Measurements from ENCODE around the gene PCDH9.
"Not testable (repeated sequence)": the region's sequence is repeated elsewhere in the genome, so short reads cannot be mapped to it uniquely, and the experiment has no call there.

Gene PCDH9

DNA sequence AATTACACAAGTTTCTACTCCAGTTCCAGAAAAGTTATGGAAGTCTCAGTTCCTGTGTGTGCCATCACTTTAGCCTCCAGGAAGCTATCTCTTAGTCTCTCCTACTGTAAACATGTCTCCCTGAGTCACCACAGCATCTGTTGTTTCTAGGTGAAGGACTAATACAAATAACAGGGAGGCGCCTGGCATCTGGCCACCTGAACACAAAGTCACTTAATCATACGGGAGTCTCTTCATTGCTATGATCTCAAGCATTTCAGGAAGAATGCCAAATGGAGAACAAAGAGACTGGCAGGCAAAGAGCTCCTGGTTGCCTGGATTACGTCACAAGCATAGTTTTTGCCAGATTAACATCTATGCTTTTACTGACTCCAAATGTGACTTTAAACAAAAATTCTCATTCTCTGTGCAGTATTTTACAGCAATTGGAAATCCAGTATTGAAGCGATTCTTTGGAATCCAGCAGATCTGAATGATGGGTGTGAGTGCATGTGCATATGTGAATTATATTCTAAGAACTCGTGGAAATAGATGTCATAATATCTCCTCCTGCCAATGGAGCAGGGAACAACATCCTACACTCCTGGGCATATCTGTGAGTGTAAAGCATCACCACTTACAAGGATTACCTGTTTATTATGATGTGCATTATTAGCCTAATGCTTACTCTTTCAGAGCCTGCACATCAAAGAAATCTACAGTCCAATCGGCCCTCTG is 572.8 kb downstream of the PCDH9 start:
- DNase-seq (ENCODE audit: low read depth in 2 of 2) = no peak

DNA sequence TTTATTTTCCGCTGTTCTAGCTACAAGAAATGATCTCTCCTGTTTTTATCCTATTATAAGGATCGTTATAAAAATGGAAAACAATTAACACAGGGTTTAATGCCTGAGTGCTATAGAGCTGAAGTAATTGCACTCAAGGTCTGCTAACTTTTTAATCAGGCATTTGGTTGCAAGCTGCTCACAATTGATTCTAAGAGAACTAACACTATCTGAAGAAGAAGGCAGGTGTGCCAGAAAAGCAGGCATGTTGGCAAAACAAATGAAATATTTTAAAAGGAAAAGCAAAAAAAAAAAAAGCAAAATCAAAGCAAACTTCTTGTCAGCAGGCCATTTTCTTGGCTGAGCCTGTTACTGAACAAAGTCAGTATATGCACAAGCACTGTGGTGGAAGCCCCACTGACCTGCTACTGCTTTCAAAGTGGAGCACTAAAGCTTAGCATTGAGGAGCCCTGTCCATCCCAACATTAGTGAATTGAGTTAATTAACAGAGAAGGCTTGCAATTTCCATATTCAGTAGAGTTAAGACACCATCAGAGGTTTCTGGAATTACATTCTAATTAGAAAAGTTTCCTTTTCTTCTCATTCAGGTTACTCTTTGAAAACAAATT is 574.2 kb downstream of the PCDH9 start:
- DNase-seq (ENCODE audit: low read depth in 2 of 2) = no peak

DNA sequence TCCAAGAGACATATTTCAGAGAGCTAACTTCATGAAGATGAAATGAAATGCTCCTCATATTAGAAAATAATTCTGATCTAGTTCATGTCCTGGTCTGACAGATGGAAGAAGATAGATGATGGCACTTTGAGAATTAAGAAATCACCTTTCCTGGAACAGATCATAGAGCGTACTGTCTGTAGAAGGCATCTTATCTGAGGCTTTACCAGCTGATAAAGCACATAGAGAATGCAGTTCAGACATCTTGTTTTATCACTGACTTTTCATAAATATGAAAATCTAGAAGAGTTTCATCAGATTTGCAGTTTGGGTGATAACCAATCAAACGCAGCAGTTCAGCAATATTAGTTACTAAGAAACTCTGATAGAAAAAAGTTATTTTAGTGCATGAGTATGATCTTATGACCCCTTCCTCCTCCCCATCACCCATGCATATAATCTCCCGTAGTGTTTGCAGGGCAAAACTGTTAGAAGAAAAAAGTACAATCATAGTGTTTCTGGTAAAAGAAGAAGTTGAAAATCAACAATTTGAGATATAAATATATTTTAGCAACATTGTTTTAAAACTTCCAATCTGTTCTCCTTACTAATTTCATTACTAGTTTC is 585.2 kb downstream of the PCDH9 start:
- DNase-seq (ENCODE audit: low read depth in 2 of 2) = no peak

DNA sequence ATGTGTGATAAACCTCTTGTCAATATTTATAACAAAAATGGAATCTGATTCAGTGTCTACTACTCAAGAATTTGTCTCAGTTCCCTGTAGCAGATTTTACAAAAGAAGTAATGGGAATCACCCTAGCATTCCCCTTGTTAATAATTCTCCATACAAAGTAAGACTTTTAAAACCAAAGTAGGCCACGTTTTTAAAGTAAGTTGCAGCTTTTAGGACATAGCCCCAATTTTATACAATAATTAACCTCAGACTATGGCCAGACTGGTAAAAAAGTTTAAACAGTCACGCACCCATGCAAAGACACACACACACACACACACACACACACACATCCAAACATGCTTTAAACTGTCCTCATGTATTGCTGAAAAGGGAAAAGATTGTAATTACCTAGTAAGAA is 589.9 kb downstream of the PCDH9 start:
- no peak for DNase-seq (ENCODE audit: low read depth in 2 of 2)

DNA sequence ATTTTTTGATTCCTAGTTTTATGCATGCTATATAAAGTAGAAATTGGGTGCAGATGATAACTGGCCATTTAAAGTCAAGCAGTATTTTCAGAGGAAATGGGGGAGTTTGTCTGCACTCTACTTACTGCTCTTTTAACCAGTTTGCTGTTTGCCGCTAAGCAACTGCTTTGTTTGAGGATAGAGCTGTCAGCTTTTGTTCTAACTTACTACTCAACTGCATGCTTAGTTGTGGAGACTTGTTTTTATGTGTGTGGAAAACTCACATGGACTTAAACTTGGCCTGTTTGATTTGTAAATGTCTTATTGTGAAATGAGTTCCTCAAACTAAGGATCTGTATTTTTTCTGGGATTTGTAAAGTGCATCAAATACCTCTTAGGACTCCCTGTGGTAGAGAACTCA is 591.1 kb downstream of the PCDH9 start:
- DNase-seq (ENCODE audit: low read depth in 2 of 2) = no peak

DNA sequence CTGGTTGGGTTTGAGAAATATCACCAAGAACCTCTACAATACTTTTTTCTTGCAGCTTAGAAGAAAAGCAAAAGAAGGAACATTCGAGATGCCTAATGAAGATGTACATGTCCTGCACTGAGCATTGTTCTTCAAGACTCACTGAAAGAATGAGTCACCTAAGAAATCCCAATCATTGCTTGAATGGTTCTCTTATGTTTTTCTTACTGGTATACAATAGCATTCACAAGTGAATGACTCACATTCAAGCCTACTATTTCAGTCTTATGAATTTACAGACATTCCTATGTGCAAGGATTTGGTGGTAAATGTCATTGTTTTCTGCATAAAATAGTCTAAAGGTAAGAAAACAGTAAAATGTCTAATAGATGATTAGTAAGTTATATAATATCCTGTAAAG is 594.6 kb downstream of the PCDH9 start:
- DNase-seq (ENCODE audit: low read depth in 2 of 2) = no peak

DNA sequence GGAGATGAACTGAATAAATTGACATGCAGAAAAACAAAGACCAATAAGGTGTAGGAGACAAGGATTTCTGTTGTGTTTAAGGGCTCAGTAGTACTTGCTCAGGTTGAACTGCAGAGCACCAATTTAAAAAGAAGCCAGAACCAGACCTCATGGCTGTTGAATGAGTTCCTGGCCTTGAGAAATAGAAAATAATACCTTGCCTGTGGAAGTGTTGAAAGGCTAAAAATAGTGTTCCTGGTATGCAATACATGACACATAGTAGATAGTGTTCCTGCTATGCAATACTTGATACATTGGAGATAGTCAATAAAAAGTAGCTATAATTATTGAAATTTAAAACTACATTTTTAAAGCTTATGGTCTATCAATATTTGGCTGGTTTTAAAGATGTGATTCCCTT is 595.8 kb downstream of the PCDH9 start:
- DNase-seq (ENCODE audit: low read depth in 2 of 2) = no peak

DNA sequence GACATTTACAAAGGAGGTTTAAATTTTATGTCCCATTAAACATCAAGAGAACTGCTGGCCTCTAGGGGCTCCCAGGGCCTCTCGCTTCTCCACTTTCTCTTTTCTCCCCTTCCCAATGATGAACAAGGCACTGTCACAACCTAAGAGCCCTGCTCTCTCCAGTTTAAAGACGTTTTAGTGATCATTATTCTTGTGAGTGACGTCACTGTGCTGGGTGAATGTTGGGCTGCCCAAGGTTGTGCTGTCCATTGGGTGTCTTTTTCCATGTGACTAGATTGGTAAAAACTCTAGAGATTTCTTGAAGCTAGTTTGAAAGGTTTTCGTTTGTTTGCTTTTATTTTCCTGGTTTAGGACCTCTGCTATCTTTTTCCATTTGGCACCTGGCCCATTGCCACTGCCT is 602.6 kb downstream of the PCDH9 start:
- no peak for DNase-seq (ENCODE audit: low read depth in 2 of 2)

DNA sequence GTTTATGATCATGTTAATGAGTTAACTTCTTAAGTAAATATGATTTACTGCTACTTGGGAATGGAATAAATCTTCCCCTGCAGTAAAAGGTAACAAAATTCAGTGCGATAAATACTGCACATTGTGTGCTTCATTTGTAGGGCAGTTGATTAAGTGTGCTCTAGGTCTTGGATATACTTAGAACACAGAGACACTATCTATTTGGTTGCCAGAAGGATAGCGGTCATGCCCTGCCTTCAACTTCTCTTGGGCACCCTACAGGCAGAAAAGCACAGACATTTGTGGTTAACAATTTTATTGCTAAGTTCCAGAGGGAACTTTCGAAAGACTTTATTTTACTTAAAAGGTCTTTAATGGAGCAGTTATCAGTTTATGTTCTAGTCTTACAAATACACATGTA is 605.8 kb downstream of the PCDH9 start:
- DNase-seq (ENCODE audit: low read depth in 2 of 2) = no peak

DNA sequence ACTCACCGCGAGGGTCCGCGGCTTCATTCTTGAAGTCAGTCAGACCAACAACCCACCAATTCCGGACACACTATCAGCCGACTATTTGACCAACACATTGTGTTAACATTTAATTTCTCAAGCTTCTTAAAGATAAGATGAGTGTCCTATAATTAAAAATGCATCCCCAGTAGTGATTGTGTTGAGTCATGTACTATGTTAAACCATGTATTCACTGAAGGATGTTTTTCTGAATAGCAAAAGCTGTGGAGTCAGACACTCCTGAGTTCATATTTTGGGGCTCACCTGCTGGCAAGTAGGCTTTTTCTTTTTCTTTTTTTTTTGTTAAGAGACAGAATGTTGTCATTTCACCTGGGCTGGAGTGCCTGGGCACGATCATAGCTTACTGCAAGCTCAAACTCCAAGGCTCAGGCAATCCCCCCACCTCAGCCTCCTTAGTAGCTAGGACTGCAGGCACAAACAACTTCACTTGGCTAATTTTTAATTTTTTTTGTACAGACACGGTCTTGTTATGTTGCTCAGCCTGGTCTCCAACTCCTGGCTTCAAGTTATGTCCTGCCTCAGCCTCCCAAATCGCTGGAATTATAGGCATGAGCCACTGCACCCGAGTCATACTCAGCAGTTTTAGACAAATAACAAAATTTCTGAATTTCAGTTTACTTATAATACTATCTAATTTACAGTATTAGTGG is 606.9 kb downstream of the PCDH9 start:
- DNase-seq (ENCODE audit: low read depth in 2 of 2) = no peak

DNA sequence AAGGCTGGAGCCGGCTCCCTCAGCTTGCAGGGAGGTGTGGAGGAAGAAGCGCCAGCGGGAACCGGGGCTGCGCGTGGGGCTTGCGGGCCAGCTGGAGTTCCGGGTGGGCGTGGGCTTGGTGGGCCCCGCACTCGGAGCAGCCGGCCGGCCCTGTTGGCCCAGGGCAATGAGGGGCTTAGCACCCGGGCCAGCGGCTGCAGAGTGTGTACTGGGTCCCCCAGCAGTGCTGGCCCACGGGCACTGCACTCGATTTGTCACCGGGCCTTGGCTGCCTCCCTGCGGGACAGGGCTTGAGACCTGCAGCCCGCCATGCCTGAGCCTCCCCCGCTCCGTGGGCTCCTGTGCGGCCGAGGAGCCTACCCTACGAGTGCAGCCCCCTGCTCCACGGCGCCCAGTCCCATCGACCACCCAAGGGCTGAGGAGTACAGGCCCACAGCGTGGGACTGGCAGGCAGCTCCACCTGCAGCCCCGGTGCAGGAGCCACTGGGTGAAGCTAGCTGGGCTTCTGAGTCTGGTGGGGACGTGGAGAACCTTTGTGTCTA is 608.2 kb downstream of the PCDH9 start:
- DNase-seq (ENCODE audit: low read depth in 2 of 2) = not testable (repeated sequence)

DNA sequence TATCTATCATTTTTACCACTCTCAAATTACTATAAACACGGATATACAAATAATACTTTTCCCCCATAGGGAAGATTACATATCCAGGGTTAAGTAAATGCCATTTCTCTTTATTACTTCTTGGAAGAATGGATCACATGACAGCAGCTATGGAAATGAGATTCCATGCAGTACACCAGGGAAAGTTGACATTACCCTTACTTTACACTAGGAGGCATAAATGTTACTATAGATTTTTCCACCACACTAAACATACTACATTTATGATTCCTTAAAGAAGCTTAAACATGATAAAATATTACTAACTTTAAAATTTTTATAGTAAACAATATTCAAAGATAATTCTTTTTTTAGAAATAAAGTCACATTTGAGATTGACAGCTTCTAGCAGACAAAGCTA is 611.4 kb downstream of the PCDH9 start:
- no peak for DNase-seq (ENCODE audit: low read depth in 2 of 2)

DNA sequence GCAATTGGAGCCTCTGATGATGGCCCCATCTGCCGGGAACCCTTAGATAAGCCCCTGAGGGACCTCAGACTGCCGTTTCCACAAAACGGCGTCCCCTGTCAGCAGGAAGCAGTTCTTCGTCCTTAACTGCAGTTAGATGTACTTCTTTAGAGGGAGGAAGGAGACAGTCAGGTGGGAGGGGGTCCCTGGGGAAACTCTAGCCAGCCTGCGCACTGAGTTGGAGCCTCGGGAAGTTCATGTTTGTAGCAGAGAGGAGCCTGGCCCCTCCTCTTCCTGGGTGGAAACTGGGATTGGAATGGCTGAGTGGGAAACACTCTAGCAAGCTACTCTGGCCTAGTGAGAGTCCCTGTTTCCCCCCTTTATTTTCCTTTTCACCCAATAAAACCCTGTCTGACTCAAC is 612.4 kb downstream of the PCDH9 start:
- no peak for DNase-seq (ENCODE audit: low read depth in 2 of 2)

DNA sequence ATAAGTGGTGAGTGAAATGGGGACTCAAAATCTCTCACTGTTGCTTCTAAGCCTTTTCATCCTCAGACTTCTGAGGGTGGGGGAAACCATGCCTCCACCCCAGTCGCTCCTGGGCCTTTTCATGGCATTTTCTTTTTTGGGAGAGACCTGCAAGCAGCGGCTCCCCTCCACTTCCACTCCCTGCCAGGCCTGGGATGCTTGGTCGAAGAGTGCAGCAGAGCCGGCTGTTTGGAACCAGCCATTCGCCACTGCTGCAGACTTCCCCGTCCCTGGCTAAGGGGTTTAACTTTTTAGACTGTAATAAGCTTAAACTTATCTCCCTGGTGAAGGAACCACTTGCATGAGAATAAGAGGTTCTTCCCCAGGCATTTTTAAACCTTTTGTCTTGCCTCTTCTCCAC is 617.2 kb downstream of the PCDH9 start:
- no peak for DNase-seq (ENCODE audit: low read depth in 2 of 2)

DNA sequence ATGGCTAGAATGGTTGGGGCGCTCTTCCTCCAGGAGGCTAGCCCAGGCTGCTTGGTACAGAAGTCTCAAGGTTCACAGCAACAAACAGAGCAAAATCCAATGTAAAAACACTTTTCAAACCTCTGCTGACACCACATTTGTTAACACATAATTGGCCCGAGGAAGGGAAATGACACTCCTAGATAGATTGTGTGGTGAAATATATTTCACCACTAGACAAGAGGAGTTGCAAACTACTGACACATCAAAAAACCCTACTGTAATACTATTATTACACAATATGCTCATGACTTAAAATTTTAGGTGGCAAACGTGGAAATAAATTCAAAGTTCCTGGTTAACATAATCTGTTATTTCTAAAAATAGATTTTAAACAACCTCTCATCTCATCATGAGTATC is 643.6 kb downstream of the PCDH9 start:
- DNase-seq (ENCODE audit: low read depth in 2 of 2) = no peak

DNA sequence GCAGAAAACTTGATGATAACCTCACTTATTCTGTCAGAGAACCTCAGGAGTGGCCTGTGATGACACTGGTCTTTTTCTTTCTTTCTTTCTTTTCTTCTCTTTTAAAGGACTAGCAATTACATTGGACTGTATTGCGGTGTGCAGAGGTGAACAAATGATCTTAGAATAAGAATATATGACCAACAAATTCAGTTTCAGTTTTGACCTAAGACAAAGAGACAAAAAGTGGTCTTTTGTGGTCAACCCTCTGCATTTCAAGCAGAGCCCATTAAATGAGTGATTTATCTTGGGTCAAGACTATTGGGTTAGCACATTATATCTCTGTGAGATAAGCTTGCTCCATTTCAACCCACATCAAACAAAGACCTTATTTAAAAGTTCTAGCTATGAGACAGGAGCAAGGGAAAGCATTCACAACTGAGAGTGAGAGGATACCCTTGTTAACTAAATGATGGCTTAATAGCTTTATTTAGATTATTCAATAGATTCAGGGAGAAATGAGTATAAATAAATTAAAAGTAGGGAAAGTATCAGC is 644.4 kb downstream of the PCDH9 start:
- no peak for DNase-seq (ENCODE audit: low read depth in 2 of 2)

DNA sequence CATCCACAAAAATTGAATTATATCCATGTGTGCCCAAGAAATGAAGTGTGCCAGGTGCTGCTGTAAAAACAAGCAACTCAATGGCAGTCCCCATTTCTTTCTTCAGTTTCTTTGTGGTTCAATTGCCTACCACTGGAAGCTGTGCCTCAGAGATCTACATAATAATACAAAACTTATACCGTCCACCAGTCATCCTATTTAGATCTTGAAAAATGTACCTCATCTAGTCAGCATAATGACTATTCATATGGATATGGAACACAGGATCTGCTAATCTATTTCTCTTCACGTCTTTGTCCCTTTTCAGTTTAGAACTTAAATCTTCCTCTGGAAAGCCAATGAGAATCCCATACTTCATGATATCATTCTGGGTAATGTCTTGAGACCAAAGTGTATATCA is 648.5 kb downstream of the PCDH9 start:
- no peak for DNase-seq (ENCODE audit: low read depth in 2 of 2)

DNA sequence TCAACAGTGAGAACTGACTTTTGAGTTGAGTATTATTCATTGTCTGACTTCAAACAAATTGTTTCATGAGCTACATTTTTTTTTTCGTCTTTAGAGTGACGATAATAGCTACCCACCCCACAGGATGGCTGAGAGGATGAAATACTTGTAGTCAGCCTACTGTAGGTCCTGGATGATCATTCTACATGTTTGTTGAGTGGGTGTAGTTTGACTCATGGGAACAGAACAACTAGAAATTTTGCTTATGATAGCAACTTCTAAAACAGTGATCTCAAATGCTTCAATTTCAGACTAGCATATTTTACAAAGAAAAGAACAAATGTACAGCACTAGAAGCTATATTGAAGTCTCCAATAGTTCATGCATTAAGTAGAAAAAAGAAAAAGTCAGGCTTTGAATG is 651.8 kb downstream of the PCDH9 start:
- DNase-seq (ENCODE audit: low read depth in 2 of 2) = no peak

DNA sequence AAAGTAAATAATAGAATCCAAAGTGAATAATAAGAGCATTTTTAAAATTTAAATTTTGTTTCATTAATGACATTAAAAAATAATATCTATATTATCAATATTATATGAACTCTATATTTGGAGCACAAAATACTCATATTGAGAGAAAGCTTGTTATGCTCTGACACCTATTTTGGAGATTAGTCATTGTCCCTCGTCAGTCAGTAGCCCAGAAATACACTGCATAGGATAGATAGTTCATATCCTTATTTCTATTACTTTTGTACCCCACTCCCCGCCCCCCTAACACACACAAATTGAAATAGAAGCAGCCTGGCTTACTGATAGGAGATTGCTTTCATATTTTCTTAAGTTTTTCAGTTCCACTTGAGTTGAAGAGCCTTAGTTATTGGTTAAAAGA is 652.8 kb downstream of the PCDH9 start:
- no peak for DNase-seq (ENCODE audit: low read depth in 2 of 2)

DNA sequence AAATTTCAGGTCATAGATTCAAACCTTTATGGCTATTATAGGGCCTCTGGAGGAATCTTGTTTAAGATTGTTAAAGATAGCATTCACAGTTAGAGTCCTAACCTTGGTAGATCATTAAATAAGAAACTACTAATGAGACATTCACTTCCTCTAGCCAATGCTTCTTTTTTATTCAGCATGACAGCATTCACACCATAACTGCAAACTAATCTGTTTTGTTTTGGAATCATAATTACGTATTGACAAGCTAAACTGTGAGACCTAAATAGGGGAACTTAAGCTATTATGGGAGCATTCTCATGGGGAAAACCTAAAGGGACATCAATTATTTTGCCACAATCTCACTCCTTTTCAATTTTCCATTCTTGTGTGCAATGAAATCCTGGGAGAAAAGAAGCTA is 653.8 kb downstream of the PCDH9 start:
- no peak for DNase-seq (ENCODE audit: low read depth in 2 of 2)

DNA sequence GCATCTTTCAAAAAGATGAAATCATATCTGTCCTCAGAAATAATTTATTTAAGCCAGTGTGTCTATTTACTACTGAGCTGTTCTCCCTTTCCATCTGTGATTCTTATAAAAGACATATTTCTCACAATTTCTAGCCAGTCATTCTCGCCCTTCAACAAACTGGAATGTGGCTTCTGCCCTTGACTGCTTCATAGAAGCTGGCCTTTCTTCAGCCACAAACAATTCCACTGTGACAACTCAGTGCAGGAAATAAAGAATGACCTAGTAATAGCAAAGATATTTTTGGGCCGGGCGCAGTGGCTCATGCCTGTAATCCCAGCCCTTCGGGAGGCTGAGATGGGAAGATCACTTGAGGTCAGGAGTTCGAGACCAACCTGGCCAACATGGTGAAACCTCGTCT is 655.5 kb downstream of the PCDH9 start:
- DNase-seq (ENCODE audit: low read depth in 2 of 2) = no peak

DNA sequence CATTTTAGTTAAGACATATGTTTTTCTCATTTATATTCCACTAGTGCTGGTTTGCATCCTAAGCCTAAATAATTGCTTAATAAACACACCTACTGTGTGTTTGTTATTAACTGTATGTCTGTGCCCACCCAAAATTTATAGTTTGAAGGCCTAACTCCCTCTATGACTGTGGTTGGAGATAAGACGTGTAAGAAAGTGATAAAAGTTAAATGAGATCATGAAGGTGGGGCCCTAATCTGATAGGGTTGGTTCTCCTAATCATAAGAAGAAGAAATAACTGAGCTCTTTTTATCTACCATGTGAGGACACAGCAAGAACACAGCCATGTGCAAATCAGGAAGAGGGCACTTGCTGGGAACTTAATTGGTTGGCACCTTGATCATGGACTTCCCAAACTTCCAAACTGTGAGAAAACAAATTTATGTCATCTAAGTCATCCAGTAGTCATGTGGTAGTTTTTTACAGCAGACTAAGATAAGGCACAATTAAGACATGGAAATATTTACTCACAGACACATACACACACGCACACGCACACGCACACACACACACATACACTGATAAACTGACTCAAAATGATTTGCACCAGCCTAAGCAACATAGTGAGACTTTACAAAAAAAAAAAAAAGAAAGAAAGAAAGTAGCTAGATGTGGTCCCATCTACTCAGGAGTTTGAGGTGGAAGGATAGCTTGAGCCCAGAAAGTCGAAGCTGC is 662.1 kb downstream of the PCDH9 start:
- no peak for DNase-seq (ENCODE audit: low read depth in 2 of 2)

All from activated CD4-positive, alpha-beta T cell treated with anti-CD3 and anti-CD28 coated beads for 24 hours (primary cell).